HepG2 (cell line): Measurements from ENCODE around the gene ATP8B2. TPM values are rescaled to one million over a fixed set of nuclear protein-coding genes. Genes with fewer than 3 reads are reported as not detected.
A peak's percentile ranks its signal among the peaks of the same experiment; 100 is the strongest.

Source experiments
- ATAC-seq: fragments of 200-7000 bp; cut with Tn5 transposase; 3 replicates; pipeline ENCODE4 v1.9.1; 2020; ENCODE audit warnings: mild to moderate bottlenecking, moderate library complexity
- BruUV-seq: library from RNA; stranded (reverse); fragments of 400-500 nt; replicated peaks from 2 replicates; lab custom pipeline; 2021; lab: Mats Ljungman, UMichigan
- CTCF ChIA-PET: fragments of 300-600 bp; formaldehyde crosslinking; extraction: SDS; loops from one replicate; lab custom pipeline; 2021; ENCODE audit warnings: low total read pairs, inconsistent platforms, low intra/inter-chr PET ratio; lab: Yijun Ruan, JAX
- POLR2A ChIA-PET: fragments of 350-600 bp; sonication (Branson Sonifier 250); formaldehyde crosslinking; loops from one replicate; lab custom pipeline; 2020; ENCODE audit warnings: antibody characterized with exemption, inconsistent platforms; lab: Yijun Ruan, JAX
- DNase-seq: peaks from one replicate; pipeline ENCODE4 v3.0.0-alpha.2; 2015; ENCODE audit warnings: low spot score
- FAIRE-seq: peaks from 3 replicates; lab custom pipeline; 2011; peaks lifted over from hg19 to GRCh38; lab: Jason Lieb, UNC
- H2AFZ ChIP-seq: one replicate; pipeline ENCODE4 v1.6.1; 2011; ENCODE audit warnings: low read length, inconsistent platforms
- H3K27ac ChIP-seq: fragments of 300-600 bp; 3 replicates; pipeline ENCODE4 v1.8.0; 2011; ENCODE audit warnings: mixed run types, mild to moderate bottlenecking, mixed read lengths, low read length, inconsistent platforms; ENCODE audit not compliant: insufficient read depth; ENCODE audit errors: extremely low read length
- H3K27me3 ChIP-seq, 2 experiments: fragments of 200-600 bp in 1 of 2; 2 replicates in 1 of 2; 3 replicates in 1 of 2; pipeline versions ENCODE4 v1.6.0 to v1.8.0; 2011; ENCODE audit warnings: low read length in 2 of 2, mild to moderate bottlenecking in 2 of 2, moderate library complexity in 2 of 2, inconsistent platforms in 1 of 2; ENCODE audit not compliant: insufficient read depth in 2 of 2, control insufficient read depth in 1 of 2
- H3K36me3 ChIP-seq, 2 experiments: fragments of 200-600 bp in 1 of 2; replicated peaks in 1 of 2; 2 replicates in 1 of 2; 3 replicates in 1 of 2; pipeline versions ENCODE4 v1.5.1 to v1.8.0; 2011; ENCODE audit warnings: low read length in 2 of 2, inconsistent platforms in 1 of 2; ENCODE audit not compliant: insufficient read depth in 2 of 2, control insufficient read depth in 1 of 2
- H3K4me1 ChIP-seq: 2 replicates; pipeline ENCODE4 v1.5.1; 2012; ENCODE audit warnings: low read length, inconsistent platforms; ENCODE audit not compliant: insufficient read depth
- H3K4me2 ChIP-seq: 2 replicates; pipeline ENCODE4 v1.6.0; 2011; ENCODE audit warnings: low read depth, low read length, inconsistent platforms
- H3K4me3 ChIP-seq, 3 experiments: fragments of 200-600 bp in 1 of 3; sonication (generic), shearing (Covaris generic) in 1 of 3; replicated peaks in 1 of 3; 2 replicates each; pipeline ENCODE4 v1.5.1; 2011 to 2016; ENCODE audit warnings: low read length in 3 of 3, inconsistent platforms in 2 of 3, low read depth in 2 of 3, mild to moderate bottlenecking in 2 of 3, control low read depth in 1 of 3, mixed read lengths in 1 of 3; ENCODE audit not compliant: insufficient read depth in 1 of 3
- H3K79me2 ChIP-seq: one replicate; pipeline ENCODE4 v1.6.1; 2011; ENCODE audit warnings: low read length, inconsistent platforms; ENCODE audit not compliant: insufficient read depth
- H3K9ac ChIP-seq: 2 replicates; pipeline ENCODE4 v1.6.0; 2011; ENCODE audit warnings: mild to moderate bottlenecking, low read depth, low read length, inconsistent platforms; ENCODE audit not compliant: insufficient read depth
- H3K9me3 ChIP-seq: 2 replicates; pipeline ENCODE4 v1.5.1; 2012; ENCODE audit warnings: mild to moderate bottlenecking, low read length
- H4K20me1 ChIP-seq: 2 replicates; pipeline ENCODE4 v1.6.0; 2011; ENCODE audit warnings: inconsistent platforms, mild to moderate bottlenecking, low read length, moderate library complexity; ENCODE audit not compliant: insufficient read depth
- ASH2L ChIP-seq: fragments of 300-600, 200-600 bp; sonication (generic); IDR thresholded peaks from 2 replicates; pipeline ENCODE4 v1.7.0; 2017; ENCODE audit warnings: low read depth, mild to moderate bottlenecking, moderate library complexity, mixed read lengths, low read length; ENCODE audit not compliant: insufficient read length
- CEBPG ChIP-seq: IDR thresholded peaks from 2 replicates; pipeline ENCODE4 v1.6.1; 2016
- RCOR2 ChIP-seq: IDR thresholded peaks from 2 replicates; pipeline ENCODE4 v1.6.1; 2016; ENCODE audit warnings: missing biosample characterization, missing genetic modification reagents
- REPIN1 ChIP-seq: sonication (generic); formaldehyde crosslinking; IDR thresholded peaks from 2 replicates; pipeline ENCODE4 v1.8.0; 2022; ENCODE audit warnings: missing genetic modification reagents, low read depth, mild to moderate bottlenecking, borderline replicate concordance
- SRSF1 ChIP-seq: fragments of 200-400 bp; formaldehyde crosslinking; optimal IDR thresholded peaks from 2 replicates; pipeline ENCODE3; 2017; ENCODE audit warnings: mild to moderate bottlenecking, low read depth, low read length, moderate library complexity
- ZBTB8A ChIP-seq: sonication (generic); formaldehyde crosslinking; IDR thresholded peaks from 2 replicates; pipeline ENCODE4 v1.4.0; 2020; ENCODE audit warnings: mild to moderate bottlenecking, low read depth, missing genetic modification reagents, borderline replicate concordance
- ZNF138 ChIP-seq: sonication (generic); formaldehyde crosslinking; IDR thresholded peaks from 2 replicates; pipeline ENCODE4 v1.5.0; 2020; ENCODE audit warnings: mild to moderate bottlenecking, low read depth, missing genetic modification reagents
- ZNF567 ChIP-seq: sonication (generic); formaldehyde crosslinking; IDR thresholded peaks from 2 replicates; pipeline ENCODE4 v1.8.1; 2023; ENCODE audit warnings: mild to moderate bottlenecking, missing genetic modification reagents, borderline replicate concordance
- ZNF589 ChIP-seq: sonication (generic); formaldehyde crosslinking; conservative IDR thresholded peaks from 2 replicates; pipeline ENCODE4 v1.8.0; 2022; ENCODE audit warnings: mild to moderate bottlenecking, moderate library complexity, missing genetic modification reagents
- WGBS: methylation state at CpG from one replicate; pipeline ENCODE4 v1.1.6; 2017; ENCODE audit warnings: low lambda C conversion rate; 5-methylcytosine and 5-hydroxymethylcytosine counted together
- in situ Hi-C: cut with HindIII; loops from 2 replicates; pipeline ENCODE4 v1.10.0; 2017; ENCODE audit warnings: low pct_unique_long_range_greater_than_20kb; ENCODE audit not compliant: extremely low pct_ligation_motif_present
- intact Hi-C: fragments of 100-400 bp; cut with micrococcal nuclease; formaldehyde crosslinking; loops from one replicate; pipeline ENCODE4 v1.10.0; 2022; ENCODE audit not compliant: unreplicated experiment
- polyA plus RNA-seq, 8 experiments: library from polyadenylated mRNA; depleted of rRNA in 3 of 8; stranded (reverse) in 7 of 8; unstranded in 1 of 8; fragments of >200 nt; fragmentation: Illumina TruSeq in 4 of 8; extraction: Trizol in 4 of 8; gene quantifications; 2 replicates each; pipeline versions ENCODE4 v1.2.1 to v1.2.3, GENCODE V29; 2011 to 2016; ENCODE audit warnings: low read depth in 4 of 8, missing spikeins in 1 of 8, mixed read lengths in 1 of 8; ENCODE audit not compliant: insufficient read depth in 1 of 8
- total RNA-seq, 5 experiments: library from RNA; depleted of rRNA; stranded (reverse); fragments of >200 nt; fragmentation: Illumina TruSeq; extraction: Trizol; gene quantifications; 2 replicates each; pipeline ENCODE4 v1.2.3, GENCODE V29; 2016; ENCODE audit warnings: low read depth in 1 of 5
- TF ChIP-seq, protein P1 (sequence below): sonication (generic); formaldehyde crosslinking; IDR thresholded peaks from 2 replicates; pipeline ENCODE4 v1.4.0; 2020; ENCODE audit warnings: low read depth, missing genetic modification reagents
- TF ChIP-seq, protein P2 (sequence below): sonication (generic); formaldehyde crosslinking; IDR thresholded peaks from 2 replicates; pipeline ENCODE4 v1.5.0; 2020; ENCODE audit warnings: mild to moderate bottlenecking, missing genetic modification reagents, borderline replicate concordance

Gene ATP8B2
- total and polyA plus RNA-seq, 2 of the 13 experiments (the other 11 are each of a cell fraction or from before 2014, with no cell fraction given): 20.4 to 39.3 TPM

DNA sequence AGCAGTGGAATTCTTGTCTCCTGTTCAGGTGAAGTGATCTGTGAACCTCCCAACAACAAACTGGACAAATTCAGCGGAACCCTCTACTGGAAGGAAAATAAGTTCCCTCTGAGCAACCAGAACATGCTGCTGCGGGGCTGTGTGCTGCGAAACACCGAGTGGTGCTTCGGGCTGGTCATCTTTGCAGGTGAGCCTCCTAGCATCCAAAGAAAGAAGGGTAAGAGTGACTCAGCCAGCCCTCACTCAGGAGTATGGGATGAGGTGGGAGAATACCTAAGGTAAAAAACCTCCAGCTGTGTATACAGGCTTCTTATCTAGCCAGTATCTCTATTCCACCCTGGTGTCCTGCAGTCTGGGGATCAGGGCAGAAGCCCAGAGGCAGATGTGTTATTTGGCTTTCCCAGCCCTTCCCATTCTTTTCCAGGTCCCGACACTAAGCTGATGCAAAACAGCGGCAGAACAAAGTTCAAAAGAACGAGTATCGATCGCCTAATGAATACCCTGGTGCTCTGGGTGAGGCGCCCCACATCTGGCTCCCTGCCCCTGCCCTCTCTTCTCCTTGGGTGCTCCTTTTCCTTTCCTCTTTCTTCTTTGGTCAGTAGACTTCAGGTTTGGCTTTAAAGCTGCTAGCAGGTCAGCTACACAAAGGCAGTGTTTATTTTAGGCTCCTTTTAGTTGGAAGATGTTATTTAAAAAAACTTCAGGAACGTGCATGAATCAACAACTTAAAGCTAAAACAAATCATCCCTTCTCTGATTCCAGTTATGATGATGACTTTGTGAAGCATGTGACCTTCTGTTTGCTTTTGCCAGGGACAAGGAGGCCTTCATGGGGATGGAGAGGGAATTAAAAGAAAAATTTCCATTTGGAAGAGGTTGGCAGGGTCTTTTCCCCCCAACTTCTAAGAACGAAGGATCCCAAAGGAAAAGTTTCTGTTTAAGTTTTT, 9.0 kb downstream of the ATP8B2 start:
- H3K79me2 ChIP-seq: no peaks in the 10 kb centered on the region
- peak; percentile 86 for FAIRE-seq
- WGBS: 7% methylated on average over 13 of the region's 13 CpGs
- no peaks in the 10 kb centered on the region for H3K9me3 ChIP-seq
- DNase-seq: peak; percentile 93
- H3K36me3 ChIP-seq: peaks cover 8 to 37% of the 10 kb centered on the region in 2 experiments
- no peaks in the 10 kb centered on the region for H3K27me3 ChIP-seq
- H3K4me1 ChIP-seq: peaks cover 41% of the 10 kb centered on the region
- peak overlapping the region; percentile 31 for H2AFZ ChIP-seq
- peak overlapping the region; percentile 44 for H3K9ac ChIP-seq
- ATAC-seq: peak; percentile 94
- peak overlapping the region; percentile 66 for H3K4me2 ChIP-seq
- intact Hi-C loops: loop anchor here (1.0 to 10.0 kb wide), 4 partner anchors 8 to 140 kb away; partner anchors contain the start of genes HAX1 and TPM3
- H4K20me1 ChIP-seq: no peaks in the 10 kb centered on the region
- peak overlapping the region; percentile 81 for H3K27ac ChIP-seq
- ChIA-PET CTCF (interaction anchor here (0.8 to 5.0 kb wide), 6 partner anchors 9 to 148 kb away, joined by 3 to 100 read pairs (median 4); partner anchors contain the start of genes ATP8B2 and HAX1), POLR2A (interaction anchor here (0.7 to 3.8 kb wide), 28 partner anchors 9 to 636 kb away, joined by 3 to 126 read pairs (median 4); partner anchors contain the start of genes ATP8B2, RPS27, SHC1 and TPM3)
- peak overlapping the region in 2 of 3 experiments; percentile 25 to 30; a peak in 2 of 6 replicates for H3K4me3 ChIP-seq
- in situ Hi-C loops: loop anchor here (5.0 kb wide), 1 partner anchor 152 kb away; no protein-coding TSS in a partner anchor
- TSS peak; percentile 95 for BruUV-seq
- TF ChIP-seq ZBTB8A (CRISPR knock-in tag): no peak
- no peak for TF ChIP-seq ZNF589 (CRISPR knock-in tag)
- TF ChIP-seq, protein P1, sequence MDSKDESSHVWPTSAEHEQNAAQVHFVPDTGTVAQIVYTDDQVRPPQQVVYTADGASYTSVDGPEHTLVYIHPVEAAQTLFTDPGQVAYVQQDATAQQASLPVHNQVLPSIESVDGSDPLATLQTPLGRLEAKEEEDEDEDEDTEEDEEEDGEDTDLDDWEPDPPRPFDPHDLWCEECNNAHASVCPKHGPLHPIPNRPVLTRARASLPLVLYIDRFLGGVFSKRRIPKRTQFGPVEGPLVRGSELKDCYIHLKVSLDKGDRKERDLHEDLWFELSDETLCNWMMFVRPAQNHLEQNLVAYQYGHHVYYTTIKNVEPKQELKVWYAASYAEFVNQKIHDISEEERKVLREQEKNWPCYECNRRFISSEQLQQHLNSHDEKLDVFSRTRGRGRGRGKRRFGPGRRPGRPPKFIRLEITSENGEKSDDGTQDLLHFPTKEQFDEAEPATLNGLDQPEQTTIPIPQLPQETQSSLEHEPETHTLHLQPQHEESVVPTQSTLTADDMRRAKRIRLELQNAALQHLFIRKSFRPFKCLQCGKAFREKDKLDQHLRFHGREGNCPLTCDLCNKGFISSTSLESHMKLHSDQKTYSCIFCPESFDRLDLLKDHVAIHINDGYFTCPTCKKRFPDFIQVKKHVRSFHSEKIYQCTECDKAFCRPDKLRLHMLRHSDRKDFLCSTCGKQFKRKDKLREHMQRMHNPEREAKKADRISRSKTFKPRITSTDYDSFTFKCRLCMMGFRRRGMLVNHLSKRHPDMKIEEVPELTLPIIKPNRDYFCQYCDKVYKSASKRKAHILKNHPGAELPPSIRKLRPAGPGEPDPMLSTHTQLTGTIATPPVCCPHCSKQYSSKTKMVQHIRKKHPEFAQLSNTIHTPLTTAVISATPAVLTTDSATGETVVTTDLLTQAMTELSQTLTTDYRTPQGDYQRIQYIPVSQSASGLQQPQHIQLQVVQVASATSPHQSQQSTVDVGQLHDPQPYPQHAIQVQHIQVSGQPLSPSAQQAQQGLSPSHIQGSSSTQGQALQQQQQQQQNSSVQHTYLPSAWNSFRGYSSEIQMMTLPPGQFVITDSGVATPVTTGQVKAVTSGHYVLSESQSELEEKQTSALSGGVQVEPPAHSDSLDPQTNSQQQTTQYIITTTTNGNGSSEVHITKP (CRISPR knock-in tag): no peak
- peak; percentile 79 for TF ChIP-seq CEBPG (CRISPR knock-in tag)
- no peak for TF ChIP-seq ZNF567 (CRISPR knock-in tag)
- TF ChIP-seq, protein P2, sequence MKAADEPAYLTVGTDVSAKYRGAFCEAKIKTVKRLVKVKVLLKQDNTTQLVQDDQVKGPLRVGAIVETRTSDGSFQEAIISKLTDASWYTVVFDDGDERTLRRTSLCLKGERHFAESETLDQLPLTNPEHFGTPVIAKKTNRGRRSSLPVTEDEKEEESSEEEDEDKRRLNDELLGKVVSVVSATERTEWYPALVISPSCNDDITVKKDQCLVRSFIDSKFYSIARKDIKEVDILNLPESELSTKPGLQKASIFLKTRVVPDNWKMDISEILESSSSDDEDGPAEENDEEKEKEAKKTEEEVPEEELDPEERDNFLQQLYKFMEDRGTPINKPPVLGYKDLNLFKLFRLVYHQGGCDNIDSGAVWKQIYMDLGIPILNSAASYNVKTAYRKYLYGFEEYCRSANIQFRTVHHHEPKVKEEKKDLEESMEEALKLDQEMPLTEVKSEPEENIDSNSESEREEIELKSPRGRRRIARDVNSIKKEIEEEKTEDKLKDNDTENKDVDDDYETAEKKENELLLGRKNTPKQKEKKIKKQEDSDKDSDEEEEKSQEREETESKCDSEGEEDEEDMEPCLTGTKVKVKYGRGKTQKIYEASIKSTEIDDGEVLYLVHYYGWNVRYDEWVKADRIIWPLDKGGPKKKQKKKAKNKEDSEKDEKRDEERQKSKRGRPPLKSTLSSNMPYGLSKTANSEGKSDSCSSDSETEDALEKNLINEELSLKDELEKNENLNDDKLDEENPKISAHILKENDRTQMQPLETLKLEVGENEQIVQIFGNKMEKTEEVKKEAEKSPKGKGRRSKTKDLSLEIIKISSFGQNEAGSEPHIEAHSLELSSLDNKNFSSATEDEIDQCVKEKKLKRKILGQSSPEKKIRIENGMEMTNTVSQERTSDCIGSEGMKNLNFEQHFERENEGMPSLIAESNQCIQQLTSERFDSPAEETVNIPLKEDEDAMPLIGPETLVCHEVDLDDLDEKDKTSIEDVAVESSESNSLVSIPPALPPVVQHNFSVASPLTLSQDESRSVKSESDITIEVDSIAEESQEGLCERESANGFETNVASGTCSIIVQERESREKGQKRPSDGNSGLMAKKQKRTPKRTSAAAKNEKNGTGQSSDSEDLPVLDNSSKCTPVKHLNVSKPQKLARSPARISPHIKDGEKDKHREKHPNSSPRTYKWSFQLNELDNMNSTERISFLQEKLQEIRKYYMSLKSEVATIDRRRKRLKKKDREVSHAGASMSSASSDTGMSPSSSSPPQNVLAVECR: no peak; the same call in 1 of the 2 replicates
- peak; percentile 67; the same call in 1 of the 2 replicates for TF ChIP-seq RCOR2 (CRISPR knock-in tag)
- peak; percentile 73 for TF ChIP-seq ASH2L
- TF ChIP-seq SRSF1: no peak
- 0 out of 2 replicates have a peak, but pooled peaks have one; percentile 10 for TF ChIP-seq REPIN1 (CRISPR knock-in tag)
- TF ChIP-seq ZNF138 (CRISPR knock-in tag): no peak
